ENCODE results near the gene ME3.
"Not testable (repeated sequence)": the region's sequence is repeated elsewhere in the genome, so short reads cannot be mapped to it uniquely, and the experiment has no call there.

The ME3 gene

GRCh38 chr11:86453290-86454030, 219.0 kb downstream of the ME3 start:
- DNase-seq = no peak

DNA sequence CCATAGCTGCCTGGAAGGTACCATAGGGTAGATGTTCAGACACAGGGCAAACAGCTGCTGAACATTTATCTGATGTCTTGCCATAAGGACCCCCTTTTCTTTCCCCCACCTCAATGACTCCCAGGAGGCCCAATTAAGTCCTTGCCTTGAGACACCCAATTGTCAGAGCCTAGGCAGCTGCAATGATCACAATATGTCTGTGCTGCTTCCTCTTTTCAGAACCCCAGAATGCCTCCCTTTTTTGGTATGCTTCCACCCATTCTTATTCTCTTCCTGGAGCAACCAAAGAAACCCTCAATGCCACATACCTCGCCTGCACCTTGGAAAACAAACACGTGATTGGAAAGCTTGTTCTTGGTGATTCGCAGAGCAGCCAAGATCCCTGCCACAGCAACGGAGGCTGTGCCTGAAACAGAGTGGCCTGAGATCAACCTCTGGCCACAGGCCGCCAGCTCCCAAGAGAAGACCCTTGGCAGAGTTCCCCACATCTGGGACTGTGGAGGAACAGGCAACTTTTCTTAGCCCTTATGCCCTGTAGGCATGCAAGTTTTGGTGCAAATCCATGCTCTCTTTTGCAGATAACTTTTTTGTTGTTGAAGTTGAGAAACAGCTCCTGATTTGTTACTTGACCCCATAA, 222.3 kb downstream of the ME3 start:
- no peak for DNase-seq

DNA sequence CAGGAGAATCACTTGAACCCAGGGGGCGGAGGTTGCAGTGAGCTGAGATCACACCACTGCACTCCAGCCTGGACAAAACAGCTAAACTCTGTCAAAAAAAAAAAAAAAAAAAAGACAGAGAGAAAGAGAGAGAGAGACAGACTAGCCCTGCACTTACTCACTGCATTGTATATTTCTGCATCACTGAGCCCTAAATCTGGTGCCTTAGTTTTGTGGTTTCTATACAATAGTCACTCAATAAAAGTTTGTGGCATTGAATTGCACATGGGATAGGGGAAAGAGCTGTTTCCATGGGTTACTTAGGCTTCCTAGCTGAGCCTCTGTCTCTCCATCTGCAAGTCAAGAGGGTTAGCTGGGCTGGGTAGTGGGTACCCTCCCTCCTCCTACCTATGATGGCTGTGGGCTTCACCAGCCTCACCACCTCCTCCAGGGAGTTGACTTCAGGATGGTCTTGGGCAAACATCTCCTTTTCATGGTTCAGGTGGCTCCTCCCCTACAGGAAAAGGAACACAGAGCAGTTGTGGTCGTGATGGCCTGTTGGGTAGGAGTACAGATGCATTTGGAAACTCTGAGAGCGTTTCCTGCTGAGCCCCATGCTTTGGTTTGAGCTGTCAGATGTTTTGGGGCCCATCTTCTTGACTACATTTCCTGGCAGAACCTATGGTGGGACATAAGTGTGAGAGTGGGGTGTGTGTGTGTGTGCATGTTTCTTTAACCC, 224.5 kb downstream of the ME3 start:
- no peak for DNase-seq

GRCh38 chr11:86446924-86447285, 225.5 kb downstream of the ME3 start:
- no peak for DNase-seq

DNA sequence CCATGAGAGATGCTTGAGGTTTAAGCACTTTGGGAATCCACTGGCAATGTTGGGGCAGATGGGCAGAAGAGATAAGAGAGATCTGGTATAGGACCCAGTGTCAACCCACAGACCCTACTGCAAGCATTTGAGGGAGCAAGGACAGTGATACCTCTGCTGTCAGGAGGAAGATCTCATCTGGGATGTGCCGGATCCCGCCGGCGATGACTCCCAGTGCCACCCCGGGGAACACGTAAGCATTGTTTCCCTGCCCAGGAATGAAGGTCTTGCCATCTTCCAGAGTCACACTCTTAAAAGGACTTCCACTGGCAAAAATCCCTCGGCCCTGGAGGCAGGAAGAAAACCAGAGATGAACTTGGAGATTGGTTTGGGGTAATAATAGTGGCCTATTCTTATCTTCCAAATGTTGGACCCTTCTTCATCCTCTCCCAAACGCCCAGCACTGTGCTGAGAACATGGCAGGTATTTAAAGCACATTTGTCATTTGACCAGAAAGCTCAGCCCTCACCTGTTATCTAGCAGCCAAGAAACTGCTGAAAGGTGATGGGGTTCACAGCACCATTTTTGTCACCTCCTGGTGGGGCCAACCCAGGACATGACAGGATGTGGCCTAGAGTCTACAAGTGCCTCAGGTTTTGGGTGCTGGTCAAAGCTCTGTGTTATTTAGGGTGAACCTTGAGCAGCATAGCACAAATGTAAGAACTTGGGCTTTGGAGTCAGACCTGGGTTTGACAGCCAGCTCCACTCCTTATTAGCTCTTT, 226.1 kb downstream of the ME3 start:
- no peak for DNase-seq

GRCh38 chr11:86444981-86445380, 227.4 kb downstream of the ME3 start:
- no peak for DNase-seq

DNA sequence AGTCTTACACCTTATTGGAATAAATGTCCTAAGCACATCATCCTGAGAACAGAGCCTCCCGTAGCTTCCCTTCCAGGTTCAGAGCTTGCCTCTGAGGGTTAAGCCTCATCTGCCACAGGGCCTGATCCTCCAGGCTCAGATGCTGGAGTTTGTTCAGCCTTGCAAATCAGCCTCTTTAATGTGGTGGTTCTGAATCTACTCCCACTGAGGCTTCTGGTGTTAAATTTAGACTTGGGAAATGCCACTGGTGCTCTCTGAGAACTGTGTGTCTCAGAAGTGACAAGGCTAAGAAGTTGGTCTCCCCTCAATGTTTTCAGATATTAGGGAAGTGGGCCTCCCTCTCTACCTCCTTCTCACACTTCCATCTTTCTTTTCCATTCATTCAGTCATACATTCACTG, 229.0 kb downstream of the ME3 start:
- DNase-seq = no peak

DNA sequence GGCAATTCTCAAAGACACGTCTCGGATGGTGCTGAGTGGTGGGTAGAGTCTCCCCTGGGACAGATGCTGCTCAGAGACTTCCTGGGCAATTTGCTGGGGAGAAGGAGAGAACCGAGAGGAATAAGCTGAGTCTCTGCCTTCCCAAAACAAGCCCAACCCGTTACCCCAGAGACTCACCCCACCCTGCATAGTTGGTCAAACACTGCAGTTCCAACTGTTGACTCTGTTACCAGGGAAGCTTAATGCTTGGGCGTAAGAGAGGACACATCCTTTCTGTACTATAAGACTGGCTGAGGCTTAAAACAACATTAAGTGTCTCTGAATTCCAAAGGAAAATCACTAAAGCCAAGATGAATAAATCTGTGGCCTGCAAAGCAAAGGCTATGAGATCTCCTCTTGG, 229.6 kb downstream of the ME3 start:
- DNase-seq = no peak

DNA sequence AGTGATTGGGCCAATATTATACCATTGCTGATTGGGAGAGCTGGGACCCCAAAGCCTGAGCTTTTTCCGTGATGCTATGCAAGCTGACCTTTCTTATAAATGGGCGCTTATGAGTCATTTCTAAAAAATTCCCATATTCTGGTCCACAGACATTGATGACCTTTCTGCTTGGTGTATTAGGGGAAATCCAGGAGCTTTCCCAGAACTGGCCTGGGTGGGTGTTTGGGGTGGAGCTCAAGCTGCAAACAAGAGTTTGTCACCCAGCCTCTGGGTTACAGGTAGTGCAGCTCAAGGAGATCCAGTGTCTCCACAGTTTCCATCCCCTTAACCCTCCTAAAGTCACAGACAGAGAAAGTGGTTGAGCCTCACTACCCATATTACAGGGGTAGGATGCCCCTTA, 230.0 kb downstream of the ME3 start:
- no peak for DNase-seq

GRCh38 chr11:86440843-86441242, 231.6 kb downstream of the ME3 start:
- DNase-seq = no peak

GRCh38 chr11:86440305-86440716, 232.1 kb downstream of the ME3 start:
- DNase-seq = no peak

- DNase-seq = no peak
Measured at GRCh38 chr11:86438685-86439084, 233.7 kb downstream of the ME3 start.

- no peak for DNase-seq
Measured at GRCh38 chr11:86435711-86436110, 236.7 kb downstream of the ME3 start.

- not testable (repeated sequence) for DNase-seq
Measured at GRCh38 chr11:86433361-86434095, 238.9 kb downstream of the ME3 start.

DNA sequence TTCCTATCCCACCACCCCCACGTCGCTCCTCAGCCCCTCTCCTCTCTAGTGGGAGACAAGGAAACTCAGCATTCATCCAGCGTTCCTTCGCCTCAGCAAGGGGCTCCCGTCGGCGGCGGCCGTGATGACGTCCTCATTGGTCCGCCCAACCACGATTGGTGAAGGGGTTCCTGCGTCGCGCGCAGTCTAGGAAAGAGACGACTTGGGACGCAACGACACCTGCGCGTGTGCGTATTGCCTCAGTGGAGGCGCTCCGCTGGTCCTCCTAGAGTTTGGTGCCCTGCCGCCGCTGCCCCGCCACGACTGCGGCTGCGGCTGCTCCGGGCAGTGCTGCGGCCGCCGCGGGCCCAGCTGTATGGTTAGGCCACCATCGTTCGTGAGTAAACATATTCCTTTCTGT, 241.2 kb downstream of the ME3 start:
- DNase-seq = no peak

DNA sequence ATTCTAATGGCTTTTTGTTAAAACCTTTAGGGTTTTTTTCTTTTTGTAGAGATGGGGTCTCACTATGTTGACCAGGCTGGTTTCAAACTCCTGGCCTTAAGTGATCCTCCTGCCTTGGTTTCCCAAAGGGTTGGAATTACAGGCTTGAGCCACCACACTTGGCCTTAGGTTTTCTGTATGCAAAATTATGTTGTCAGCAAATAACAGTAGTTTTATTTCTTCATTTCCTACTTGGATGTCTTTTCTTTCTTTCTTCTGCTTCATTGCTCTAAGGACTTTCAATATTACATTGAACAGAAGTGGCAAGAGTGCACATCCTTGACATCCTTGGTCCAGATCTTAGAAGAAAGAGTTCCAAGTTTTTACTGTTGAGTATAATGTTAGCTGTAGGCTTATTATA, 245.0 kb downstream of the ME3 start:
- DNase-seq = no peak

- DNase-seq = not testable (repeated sequence)
Measured at GRCh38 chr11:86423488-86423887, 248.9 kb downstream of the ME3 start.

DNA sequence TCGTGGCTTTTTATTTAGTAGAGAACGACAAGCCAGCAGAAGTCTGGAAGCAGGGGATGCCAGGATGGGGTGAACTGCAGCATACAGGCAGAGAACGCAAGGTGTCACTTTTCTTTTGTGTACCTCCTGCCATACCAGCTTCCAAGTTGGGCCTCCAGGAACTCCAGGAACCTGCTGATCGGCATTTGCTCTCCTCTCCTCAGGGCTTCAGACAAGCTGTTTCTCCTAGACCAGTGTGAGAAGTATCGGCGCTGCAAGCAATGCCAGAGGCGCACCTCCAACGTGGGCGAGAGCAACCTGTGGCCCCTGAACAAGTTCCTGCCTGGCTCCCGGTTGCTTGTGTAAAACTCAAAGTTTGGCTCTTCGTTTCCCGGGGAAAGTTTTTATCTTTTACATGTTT, 250.0 kb downstream of the ME3 start:
- DNase-seq = no peak

DNA sequence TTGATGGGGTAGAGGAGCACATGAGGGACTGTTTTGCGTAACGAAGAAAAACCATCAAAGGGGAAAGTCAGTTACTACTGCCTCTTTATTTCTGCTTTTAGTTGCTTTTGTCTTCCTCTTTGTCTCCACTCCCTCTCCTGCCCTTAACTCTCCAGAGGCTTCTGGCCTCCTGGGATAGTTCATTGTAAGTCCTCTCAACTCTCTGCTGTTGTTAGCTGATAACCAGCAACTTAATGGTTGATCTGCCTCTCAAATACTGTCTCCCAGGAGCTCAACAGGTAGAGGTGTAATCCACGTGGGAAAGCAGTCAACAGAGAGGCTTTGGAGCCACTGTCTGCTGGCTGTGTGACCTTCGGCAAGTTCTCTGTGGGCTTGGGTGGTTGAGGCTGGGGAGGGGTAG, 250.5 kb downstream of the ME3 start:
- no peak for DNase-seq

GRCh38 chr11:86418917-86419316, 253.5 kb downstream of the ME3 start:
- no peak for DNase-seq

GRCh38 chr11:86418513-86418912, 253.9 kb downstream of the ME3 start:
- DNase-seq = no peak

DNA sequence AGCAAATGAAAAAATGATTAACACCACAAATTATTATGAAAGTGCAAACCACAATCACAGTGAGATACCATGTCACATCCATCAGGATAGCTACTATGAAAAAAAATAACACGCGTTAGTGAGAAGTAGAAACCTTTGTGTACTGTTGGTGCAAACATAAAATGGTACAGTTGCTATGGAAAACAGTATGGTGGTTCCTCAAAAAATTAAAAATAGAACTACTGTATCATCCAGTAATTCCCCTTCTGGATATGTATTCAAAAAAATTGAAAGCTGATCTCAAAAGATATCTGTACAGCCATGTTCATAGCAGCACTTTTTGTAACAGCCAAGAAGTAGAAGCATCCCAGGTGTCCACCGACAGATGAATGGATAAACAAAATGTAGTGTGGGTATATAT, 254.3 kb downstream of the ME3 start:
- no peak for DNase-seq

DNA sequence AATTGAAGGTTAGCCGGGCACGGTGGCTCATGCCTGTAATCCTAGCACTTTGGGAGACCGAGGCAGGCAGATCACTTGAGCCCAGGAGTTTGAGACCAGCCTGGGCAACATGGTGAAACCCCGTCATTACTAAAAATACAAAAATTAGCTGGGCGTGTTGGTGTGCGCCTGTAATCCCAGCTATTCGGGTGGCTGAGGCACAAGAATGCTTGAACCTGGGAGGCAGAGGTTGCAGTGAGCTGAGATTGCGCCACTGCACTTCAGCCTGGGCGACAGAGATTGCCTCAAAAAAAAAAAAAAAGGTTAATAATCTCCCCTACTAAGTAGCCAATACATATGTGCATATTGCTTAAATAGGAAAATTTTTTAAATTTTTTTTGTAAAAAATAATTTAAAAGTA, 255.5 kb downstream of the ME3 start:
- DNase-seq = not testable (repeated sequence)
